Activated CD8-positive, alpha-beta memory T cell treated with anti-CD3 and anti-CD28 coated beads, Interleukin-2, amount 50 U/mL, for 48 hours (primary cell): ENCODE data around the gene KRT82.
"Not testable (repeated sequence)": the region's sequence is repeated elsewhere in the genome, so short reads cannot be mapped to it uniquely, and the experiment has no call there.

Experiments used
- DNase-seq: peaks from one replicate; pipeline ENCODE4 v3.0.0-alpha.2; 2020

KRT82 gene

GRCh38 chr12:52356762-52357580, 49.2 kb downstream of the KRT82 start:
- no peak for DNase-seq

GRCh38 chr12:52356031-52356761, 49.9 kb downstream of the KRT82 start:
- no peak for DNase-seq

- no peak for DNase-seq
Measured at GRCh38 chr12:52355176-52355575, 51.0 kb downstream of the KRT82 start.

GRCh38 chr12:52354200-52354599, 51.9 kb downstream of the KRT82 start:
- DNase-seq, result no peak

GRCh38 chr12:52353766-52354165, 52.4 kb downstream of the KRT82 start:
- no peak for DNase-seq

- DNase-seq, result no peak
Measured at GRCh38 chr12:52352951-52353350, 53.2 kb downstream of the KRT82 start.

- no peak for DNase-seq
Measured at GRCh38 chr12:52351196-52352059, 54.7 kb downstream of the KRT82 start.

- no peak for DNase-seq
Measured at GRCh38 chr12:52350786-52351185, 55.3 kb downstream of the KRT82 start.

- no peak for DNase-seq
Measured at GRCh38 chr12:52350021-52350620, 56.0 kb downstream of the KRT82 start.

- no peak for DNase-seq
Measured at GRCh38 chr12:52349196-52349595, 56.9 kb downstream of the KRT82 start.

- no peak for DNase-seq
Measured at GRCh38 chr12:52347551-52348510, 58.3 kb downstream of the KRT82 start.

- DNase-seq, result no peak
Measured at GRCh38 chr12:52347016-52347415, 59.1 kb downstream of the KRT82 start.

GRCh38 chr12:52346593-52346992, 59.5 kb downstream of the KRT82 start:
- no peak for DNase-seq

- not testable (repeated sequence) for DNase-seq
Measured at GRCh38 chr12:52345041-52345440, 61.1 kb downstream of the KRT82 start.

- no peak for DNase-seq
Measured at GRCh38 chr12:52344111-52344510, 62.0 kb downstream of the KRT82 start.
